NCI-H1930 (cell line): ENCODE measurements around the gene OR5B21.

ENCODE experiments used
- DNase-seq, 2 experiments: peaks; one replicate each; lab custom pipeline; 2025; lab: John Stamatoyannopoulos, UW

OR5B21 gene

GRCh38 chr11:58508005-58508404 is at the start of gene OR5B21:
TSS of gene OR5B21 (minus strand) at chr11:58508105. CDS start at chr11:58508105, 0 bp downstream.
- DNase-seq, result no peak

- no peak for DNase-seq
Measured at GRCh38 chr11:58549644-58550043, 41.7 kb upstream of the OR5B21 start.

GRCh38 chr11:58546841-58547240 is 38.9 kb upstream of the OR5B21 start:
- DNase-seq, result no peak

- DNase-seq, result no peak
Measured at GRCh38 chr11:58531865-58532341, 24.0 kb upstream of the OR5B21 start.

- no peak for DNase-seq
Measured at GRCh38 chr11:58530236-58530635, 22.3 kb upstream of the OR5B21 start.

GRCh38 chr11:58527429-58527828 is 19.5 kb upstream of the OR5B21 start:
- no peak for DNase-seq

- DNase-seq, result no peak
Measured at GRCh38 chr11:58526721-58527120, 18.8 kb upstream of the OR5B21 start.

- no peak for DNase-seq
Measured at GRCh38 chr11:58525037-58525614, 17.2 kb upstream of the OR5B21 start.

- peak; percentile 39 to 78 for DNase-seq
Measured at GRCh38 chr11:58524232-58525036, 16.5 kb upstream of the OR5B21 start.

- DNase-seq, result peak in 1 of 2 experiments; percentile 45
Measured at GRCh38 chr11:58513747-58514367, 6.0 kb upstream of the OR5B21 start.

- no peak for DNase-seq
Measured at GRCh38 chr11:58511636-58512035, 3.7 kb upstream of the OR5B21 start.

GRCh38 chr11:58509748-58510147 is 1.8 kb upstream of the OR5B21 start:
- no peak for DNase-seq

- no peak for DNase-seq
Measured at GRCh38 chr11:58508814-58509213, 909 bp upstream of the OR5B21 start.

- DNase-seq, result no peak
Measured at GRCh38 chr11:58507355-58507754, 550 bp downstream of the OR5B21 start.

GRCh38 chr11:58506935-58507334 is 970 bp downstream of the OR5B21 start:
- no peak for DNase-seq

GRCh38 chr11:58505849-58506248 is 2.1 kb downstream of the OR5B21 start:
- DNase-seq, result no peak

- DNase-seq, result no peak
Measured at GRCh38 chr11:58504232-58504631, 3.7 kb downstream of the OR5B21 start.

- DNase-seq, result no peak
Measured at GRCh38 chr11:58503361-58503856, 4.5 kb downstream of the OR5B21 start.

GRCh38 chr11:58502004-58502403 is 5.9 kb downstream of the OR5B21 start:
- DNase-seq, result no peak

- no peak for DNase-seq
Measured at GRCh38 chr11:58498464-58498863, 9.4 kb downstream of the OR5B21 start.

- no peak for DNase-seq
Measured at GRCh38 chr11:58497951-58498350, 10.0 kb downstream of the OR5B21 start.

- no peak for DNase-seq
Measured at GRCh38 chr11:58495906-58496305, 12.0 kb downstream of the OR5B21 start.

- DNase-seq, result no peak
Measured at GRCh38 chr11:58494101-58494500, 13.8 kb downstream of the OR5B21 start.
